ENCODE measurements around the gene ELMO3.

Gene ELMO3

GRCh38 chr16:67200491-67200890 lies 1.6 kb downstream of the ELMO3 start:
- DNase-seq, result no peak

- DNase-seq, result no peak
Observed at GRCh38 chr16:67201411-67202345, 2.7 kb downstream of the ELMO3 start.

GRCh38 chr16:67202426-67202825 lies 3.5 kb downstream of the ELMO3 start:
- no peak for DNase-seq

- no peak for DNase-seq
Observed at GRCh38 chr16:67202956-67203493, 4.1 kb downstream of the ELMO3 start.

GRCh38 chr16:67204076-67204475 lies 5.1 kb downstream of the ELMO3 start:
- DNase-seq, result no peak

- DNase-seq, result no peak
Observed at GRCh38 chr16:67206129-67206837, 7.4 kb downstream of the ELMO3 start.

- DNase-seq, result no peak
Observed at GRCh38 chr16:67206838-67207248, 7.9 kb downstream of the ELMO3 start.

- no peak for DNase-seq
Observed at GRCh38 chr16:67207249-67208091, 8.5 kb downstream of the ELMO3 start.

GRCh38 chr16:67208154-67208896 lies 9.4 kb downstream of the ELMO3 start:
- no peak for DNase-seq

GRCh38 chr16:67209565-67209964 lies 10.6 kb downstream of the ELMO3 start:
- no peak for DNase-seq

GRCh38 chr16:67210069-67210937 lies 11.4 kb downstream of the ELMO3 start:
- no peak for DNase-seq

GRCh38 chr16:67211674-67212073 lies 12.7 kb downstream of the ELMO3 start:
- no peak for DNase-seq

GRCh38 chr16:67212766-67213165 lies 13.8 kb downstream of the ELMO3 start:
- no peak for DNase-seq

GRCh38 chr16:67213197-67214019 lies 14.5 kb downstream of the ELMO3 start:
- no peak for DNase-seq

- no peak for DNase-seq
Observed at GRCh38 chr16:67215706-67216105, 16.8 kb downstream of the ELMO3 start.

- DNase-seq, result no peak
Observed at GRCh38 chr16:67216612-67217490, 17.9 kb downstream of the ELMO3 start.

- DNase-seq, result no peak
Observed at GRCh38 chr16:67223992-67224391, 25.1 kb downstream of the ELMO3 start.

GRCh38 chr16:67226295-67226803 lies 27.4 kb downstream of the ELMO3 start:
- DNase-seq, result no peak

All from effector CD4-positive, alpha-beta T cell (primary cell).